ENCODE results near the gene OR5K2.

- no peak for TF ChIP-seq CTCF (IDR thresholded peaks at IDR 0.05)
- no peak for TF ChIP-seq ZFX (IDR thresholded peaks at IDR 0.05; ENCODE audit: borderline replicate concordance)
Measured at GRCh38 chr3:98531622-98532274, 34.3 kb downstream of the OR5K2 start, which contains the start of gene GPR15.
